Measurements from ENCODE around the gene CYP4Z1. TPM values are rescaled to one million over a fixed set of nuclear protein-coding genes. Genes with fewer than 3 reads are reported as not detected.
"Not testable (repeated sequence)": the region's sequence is repeated elsewhere in the genome, so short reads cannot be mapped to it uniquely, and the experiment has no call there.

The CYP4Z1 gene
- total and polyA plus RNA-seq, 2 donors, result 0.25 to 0.53 TPM

GRCh38 chr1:47140358-47140757 is 73.3 kb downstream of the CYP4Z1 start:
- H3K36me3 ChIP-seq (ENCODE audit: insufficient read depth); DNase-seq (ENCODE audit: extremely low spot score); H3K27ac ChIP-seq (ENCODE audit: low read depth); H3K4me1 ChIP-seq (ENCODE audit: insufficient read depth); H3K4me3 ChIP-seq (ENCODE audit: low read depth, low read length): not testable (repeated sequence)
- WGBS, result 68% methylated on average over 3 of the region's 3 CpGs

- 39% methylated on average over 6 of the region's 6 CpGs for WGBS
- not testable (repeated sequence) for H3K4me3 ChIP-seq (ENCODE audit: low read depth, low read length)
These were observed 76.6 kb downstream of the CYP4Z1 start for GRCh38 chr1:47143654-47144053.

GRCh38 chr1:47146495-47146894 is 79.5 kb downstream of the CYP4Z1 start:
- WGBS, result 17% methylated on average over 1 of the region's 1 CpG
- not testable (repeated sequence) for H3K27ac ChIP-seq (ENCODE audit: low read depth); H3K4me1 ChIP-seq (ENCODE audit: insufficient read depth); DNase-seq (ENCODE audit: extremely low spot score); H3K36me3 ChIP-seq (ENCODE audit: insufficient read depth); H3K4me3 ChIP-seq (ENCODE audit: low read depth, low read length)

More at GRCh38 chr1:47143654-47144053, 76.6 kb downstream of the CYP4Z1 start:
- H3K4me1 ChIP-seq (ENCODE audit: insufficient read depth); H3K27ac ChIP-seq (ENCODE audit: low read depth); H3K36me3 ChIP-seq (ENCODE audit: insufficient read depth); DNase-seq (ENCODE audit: extremely low spot score): not testable (repeated sequence)

GRCh38 chr1:47147047-47147785 is 80.2 kb downstream of the CYP4Z1 start:
- H3K27ac ChIP-seq (ENCODE audit: low read depth), result no peak overlapping the region
- no peaks in the 10 kb centered on the region for H3K4me1 ChIP-seq (ENCODE audit: insufficient read depth)
- H3K4me3 ChIP-seq (ENCODE audit: low read depth, low read length), result no peak overlapping the region
- DNase-seq (ENCODE audit: extremely low spot score), result no peak
- 39% methylated on average over 6 of the region's 6 CpGs for WGBS
- H3K36me3 ChIP-seq (ENCODE audit: insufficient read depth), result no peaks in the 10 kb centered on the region

- H3K4me1 ChIP-seq (ENCODE audit: insufficient read depth); H3K4me3 ChIP-seq (ENCODE audit: low read depth, low read length); H3K36me3 ChIP-seq (ENCODE audit: insufficient read depth); H3K27ac ChIP-seq (ENCODE audit: low read depth); DNase-seq (ENCODE audit: extremely low spot score): not testable (repeated sequence)
- WGBS, result 23% methylated on average over 9 of the region's 9 CpGs
These were observed 82.1 kb downstream of the CYP4Z1 start for GRCh38 chr1:47149162-47149561.

GRCh38 chr1:47156457-47156856 is 89.4 kb downstream of the CYP4Z1 start:
- not testable (repeated sequence) for H3K4me3 ChIP-seq (ENCODE audit: low read depth, low read length); H3K27ac ChIP-seq (ENCODE audit: low read depth); DNase-seq (ENCODE audit: extremely low spot score); H3K4me1 ChIP-seq (ENCODE audit: insufficient read depth); H3K36me3 ChIP-seq (ENCODE audit: insufficient read depth)

GRCh38 chr1:47157957-47158356 is 90.9 kb downstream of the CYP4Z1 start:
- not testable (repeated sequence) for H3K36me3 ChIP-seq (ENCODE audit: insufficient read depth); H3K4me1 ChIP-seq (ENCODE audit: insufficient read depth); DNase-seq (ENCODE audit: extremely low spot score); H3K4me3 ChIP-seq (ENCODE audit: low read depth, low read length); H3K27ac ChIP-seq (ENCODE audit: low read depth)
- 75% methylated on average over 3 of the region's 3 CpGs for WGBS

GRCh38 chr1:47160716-47161115 is 93.7 kb downstream of the CYP4Z1 start:
- Histone ChIP-seq H3K4me3 (ENCODE audit: low read depth, low read length) (no peak overlapping the region), H3K36me3 (ENCODE audit: insufficient read depth) (no peaks in the 10 kb centered on the region), H3K4me1 (ENCODE audit: insufficient read depth) (no peaks in the 10 kb centered on the region), H3K27ac (ENCODE audit: low read depth) (no peak overlapping the region)
- no peak for DNase-seq (ENCODE audit: extremely low spot score)

GRCh38 chr1:47161298-47162040 is 94.4 kb downstream of the CYP4Z1 start:
- Histone ChIP-seq H3K36me3 (ENCODE audit: insufficient read depth) (no peaks in the 10 kb centered on the region), H3K4me3 (ENCODE audit: low read depth, low read length) (no peak overlapping the region), H3K4me1 (ENCODE audit: insufficient read depth) (no peaks in the 10 kb centered on the region), H3K27ac (ENCODE audit: low read depth) (no peak overlapping the region)
- 60% methylated on average over 5 of the region's 5 CpGs for WGBS
- no peak for DNase-seq (ENCODE audit: extremely low spot score)

GRCh38 chr1:47164552-47164951 is 97.5 kb downstream of the CYP4Z1 start:
- Histone ChIP-seq H3K36me3 (ENCODE audit: insufficient read depth) (no peaks in the 10 kb centered on the region), H3K4me1 (ENCODE audit: insufficient read depth) (no peaks in the 10 kb centered on the region), H3K4me3 (ENCODE audit: low read depth, low read length) (no peak overlapping the region), H3K27ac (ENCODE audit: low read depth) (no peak overlapping the region)
- no peak for DNase-seq (ENCODE audit: extremely low spot score)

Other genes starting within 250 kb of the CYP4Z1 start
- gene CYP4A11, start 125.8 kb upstream of the CYP4Z1 start, total RNA-seq, result not detected
- gene CYP4A11, start 125.8 kb upstream of the CYP4Z1 start, polyA plus RNA-seq, result 0.14 TPM
- 7.0 TPM for gene CYP4X1, start 43.6 kb upstream of the CYP4Z1 start, total RNA-seq
- 1.8 TPM for gene CYP4X1, start 43.6 kb upstream of the CYP4Z1 start, polyA plus RNA-seq
- gene CYP4A22, start 70.2 kb downstream of the CYP4Z1 start, total RNA-seq, result not detected
- not detected for gene CYP4A22, start 70.2 kb downstream of the CYP4Z1 start, polyA plus RNA-seq
- not detected for gene PDZK1IP1, start 122.8 kb downstream of the CYP4Z1 start, total RNA-seq
- gene PDZK1IP1, start 122.8 kb downstream of the CYP4Z1 start, polyA plus RNA-seq, result 0.20 TPM
- gene TAL1, start 165.0 kb downstream of the CYP4Z1 start, total RNA-seq, result 4.2 TPM
- 4.0 TPM for gene TAL1, start 165.0 kb downstream of the CYP4Z1 start, polyA plus RNA-seq
- gene STIL, start 246.9 kb downstream of the CYP4Z1 start, total RNA-seq, result 13.0 TPM
- gene STIL, start 246.9 kb downstream of the CYP4Z1 start, polyA plus RNA-seq, result 0.53 TPM

Measured in urinary bladder (tissue), 4 donors.